Activated CD4-positive, alpha-beta T cell treated with anti-CD3 and anti-CD28 coated beads, Interleukin-2, amount 50 U/mL, for 48 hours (primary cell): ENCODE results near the gene ELOVL1.
"Not testable (repeated sequence)": the region's sequence is repeated elsewhere in the genome, so short reads cannot be mapped to it uniquely, and the experiment has no call there.

Experiments used
- DNase-seq, 2 experiments: peaks; one replicate each; pipeline ENCODE4 v3.0.0-alpha.2; 2020

The ELOVL1 gene

DNA sequence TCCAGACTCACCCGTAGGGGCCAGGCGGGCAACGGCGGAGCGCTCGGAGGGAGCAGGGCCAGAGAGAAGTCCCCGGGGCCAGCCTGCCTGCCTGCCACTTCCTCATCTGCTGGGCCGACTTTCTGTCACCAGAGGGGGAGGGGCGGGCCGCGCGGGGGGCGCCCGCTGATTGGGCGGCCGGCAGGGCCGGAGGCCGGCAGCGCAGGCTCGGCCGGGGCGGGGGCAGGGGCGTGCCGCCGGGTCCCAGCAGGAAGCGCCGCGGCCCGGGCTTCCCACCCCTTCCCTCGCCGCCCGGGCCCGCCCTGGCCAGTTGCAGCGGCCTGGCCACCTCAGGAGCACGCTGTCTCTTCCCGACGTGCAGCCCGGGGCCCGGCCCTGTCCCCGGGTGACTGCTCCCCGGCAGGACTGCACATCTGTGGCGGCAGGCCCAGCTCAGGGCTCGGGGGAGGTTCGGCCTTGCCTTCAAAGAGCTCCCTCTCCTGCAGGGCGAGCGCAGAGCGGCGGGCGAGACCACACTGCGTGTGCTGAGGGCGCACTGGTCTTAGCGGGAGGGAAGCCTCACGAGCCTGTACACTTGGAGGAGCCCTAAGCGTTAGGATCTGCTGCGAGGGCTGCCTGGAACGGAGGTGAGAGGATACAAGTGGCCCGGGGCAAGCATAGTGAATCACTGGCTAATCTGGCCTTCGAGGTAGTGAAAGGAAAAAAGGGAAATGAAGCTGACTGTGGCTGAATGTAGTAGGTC lies at the start of gene ELOVL1:
TSS of gene ELOVL1 (minus strand) at position 108 of the 742 bp plus-strand sequence. CDS start 2,402 bp downstream, outside the sequence.
- peak; percentile 91 to 92 for DNase-seq

DNA sequence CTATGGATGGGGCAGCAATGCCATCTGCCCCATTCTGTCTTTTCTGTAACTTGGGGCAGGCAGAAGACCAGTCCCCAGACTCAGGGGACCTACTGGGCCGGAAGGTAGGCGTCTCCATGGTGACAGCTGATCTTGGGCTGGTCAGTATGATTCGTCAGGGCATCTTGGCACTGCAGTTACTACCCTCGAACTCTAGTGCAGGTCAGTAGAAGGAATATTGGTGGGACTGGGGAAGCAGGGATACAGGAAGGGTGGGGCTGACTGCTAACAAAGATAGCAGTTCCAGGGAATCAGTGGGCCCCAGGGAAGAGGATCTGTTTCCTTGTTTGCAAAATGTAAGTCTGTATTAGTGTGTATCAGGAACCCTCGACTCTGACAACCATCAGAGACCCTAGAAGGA lies 48.1 kb upstream of the ELOVL1 start:
- no peak for DNase-seq

DNA sequence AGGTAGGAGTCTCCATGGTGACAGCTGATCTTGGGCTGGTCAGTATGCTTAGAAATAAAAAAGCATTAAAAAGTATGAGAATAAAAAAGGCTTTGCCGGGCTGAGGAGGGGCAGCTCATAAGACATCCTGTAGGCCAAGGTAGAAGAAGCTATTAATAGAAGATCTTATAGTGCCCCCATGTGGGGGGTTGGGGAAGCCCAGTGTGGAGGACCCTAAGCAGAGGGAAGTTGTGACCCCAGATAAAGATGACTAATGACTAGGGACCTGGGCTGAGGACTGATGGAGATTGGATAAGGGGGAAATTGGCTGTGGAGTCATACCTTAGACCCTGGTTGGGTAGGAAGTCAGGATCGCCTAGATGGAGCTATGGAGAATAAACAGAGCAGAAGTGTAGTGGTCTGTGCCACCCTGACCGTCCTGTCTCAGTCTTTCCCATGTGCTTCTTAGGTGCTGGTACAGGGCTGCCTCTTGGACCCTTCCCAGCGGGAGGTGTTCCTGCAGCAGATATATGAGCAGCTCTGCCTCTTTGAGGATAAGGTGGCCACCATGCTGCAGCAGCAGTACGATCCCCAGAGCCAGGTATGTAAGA lies 46.9 kb upstream of the ELOVL1 start:
- DNase-seq = peak; percentile 53 to 67

DNA sequence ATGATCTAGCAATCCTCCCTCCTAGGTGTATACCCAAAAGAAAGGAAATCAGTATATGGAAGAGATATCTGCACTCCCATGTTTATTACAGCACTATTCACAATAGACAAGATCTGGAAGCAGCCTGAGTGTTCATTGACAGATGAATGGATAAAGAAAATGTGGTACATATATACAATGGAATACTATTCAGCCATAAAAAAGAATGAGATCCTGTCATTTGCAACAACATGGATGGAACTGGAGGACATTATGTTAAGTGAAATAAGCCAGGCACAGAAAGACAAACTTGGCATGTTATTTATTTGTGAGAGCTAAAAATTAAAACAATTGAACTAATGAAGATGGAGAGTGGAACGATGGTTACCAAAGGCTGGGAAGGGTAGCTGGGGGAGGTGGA lies 45.6 kb upstream of the ELOVL1 start:
- DNase-seq = not testable (repeated sequence)

DNA sequence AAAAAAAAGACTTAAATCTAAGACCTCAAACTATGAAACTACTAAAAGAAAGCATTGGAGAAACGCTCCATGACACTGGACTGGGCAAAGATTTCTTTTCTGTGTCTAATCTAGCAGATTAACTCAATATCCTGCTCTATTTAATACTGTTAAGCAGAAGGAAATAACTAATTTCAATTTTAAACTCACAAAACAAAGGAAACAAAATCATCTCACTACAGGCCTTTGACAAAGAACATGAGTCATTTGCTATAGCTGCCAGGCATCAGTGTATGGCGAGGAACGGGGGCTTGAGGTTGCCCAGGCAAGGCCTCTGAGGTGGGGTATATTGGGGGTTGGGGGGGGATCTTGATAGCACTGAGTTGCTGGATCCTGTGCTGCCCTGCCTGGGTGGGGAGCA lies 42.8 kb upstream of the ELOVL1 start:
- DNase-seq = no peak

DNA sequence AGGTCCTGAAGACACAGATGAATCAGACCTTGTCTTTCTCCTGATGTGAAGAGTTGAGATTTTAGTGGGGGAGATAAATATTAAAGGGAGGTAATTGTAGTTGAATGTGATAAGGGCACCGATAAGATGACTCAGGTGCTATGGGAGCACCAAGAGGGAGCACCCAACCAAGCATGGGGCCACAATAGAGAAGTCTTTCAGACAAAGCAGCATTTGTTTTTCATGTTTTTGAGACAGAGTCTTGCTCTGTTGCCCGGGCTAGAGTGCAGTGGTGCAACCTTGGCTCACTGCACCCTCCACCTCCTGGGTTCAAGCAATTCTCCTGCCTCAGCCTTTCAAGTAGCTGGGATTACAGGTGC lies 38.0 kb upstream of the ELOVL1 start:
- DNase-seq = no peak

DNA sequence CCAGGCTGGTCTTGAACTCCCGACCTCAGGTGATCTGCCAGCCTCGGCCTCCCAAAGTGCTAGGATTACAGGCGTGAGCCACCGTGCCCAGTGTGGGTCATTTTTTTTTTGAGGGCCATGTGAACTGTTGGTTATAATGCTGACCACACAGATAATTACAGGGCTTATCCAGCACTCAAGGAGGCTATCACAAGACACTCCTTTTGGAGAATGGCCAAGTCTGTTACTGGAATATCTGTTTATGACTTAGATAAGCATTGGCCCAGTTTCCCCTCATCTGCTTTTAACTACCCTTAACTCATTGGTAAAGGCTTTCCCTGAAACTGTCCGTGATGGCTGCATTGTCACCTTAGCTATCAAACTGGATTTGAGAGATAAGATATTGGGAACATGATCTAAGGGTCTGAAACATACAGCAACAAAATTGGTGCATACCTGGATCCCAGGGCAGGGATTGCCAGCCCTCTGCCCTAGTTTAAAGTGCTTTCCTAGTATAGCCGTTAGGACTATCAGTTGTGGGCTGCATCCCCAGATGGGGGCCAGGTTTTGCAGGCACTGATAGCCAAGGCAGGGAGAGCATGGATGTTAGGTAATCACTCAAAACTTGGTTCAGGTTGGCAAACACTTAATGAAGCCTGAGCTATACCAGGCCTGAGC lies 37.5 kb upstream of the ELOVL1 start:
- DNase-seq = no peak

DNA sequence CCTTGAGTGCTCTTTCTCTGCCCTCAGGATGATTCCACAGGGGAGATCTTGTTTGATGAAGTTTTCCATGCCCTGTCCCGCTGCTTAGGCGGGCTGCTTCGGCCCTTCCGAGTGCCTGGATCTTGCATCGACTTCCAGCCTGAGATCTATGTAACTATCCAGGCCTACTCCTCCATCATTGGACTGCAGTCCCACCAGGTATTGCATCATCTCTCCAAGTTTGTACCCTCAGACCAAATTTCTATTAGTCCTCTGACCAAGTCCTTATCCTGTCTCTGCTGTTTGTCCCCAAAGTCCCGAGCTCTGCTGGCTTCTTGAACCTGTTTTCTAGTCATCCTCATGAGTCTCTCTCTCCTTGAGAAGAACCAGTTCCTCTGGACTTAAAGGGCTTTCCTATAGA lies 36.5 kb upstream of the ELOVL1 start:
- DNase-seq = no peak

DNA sequence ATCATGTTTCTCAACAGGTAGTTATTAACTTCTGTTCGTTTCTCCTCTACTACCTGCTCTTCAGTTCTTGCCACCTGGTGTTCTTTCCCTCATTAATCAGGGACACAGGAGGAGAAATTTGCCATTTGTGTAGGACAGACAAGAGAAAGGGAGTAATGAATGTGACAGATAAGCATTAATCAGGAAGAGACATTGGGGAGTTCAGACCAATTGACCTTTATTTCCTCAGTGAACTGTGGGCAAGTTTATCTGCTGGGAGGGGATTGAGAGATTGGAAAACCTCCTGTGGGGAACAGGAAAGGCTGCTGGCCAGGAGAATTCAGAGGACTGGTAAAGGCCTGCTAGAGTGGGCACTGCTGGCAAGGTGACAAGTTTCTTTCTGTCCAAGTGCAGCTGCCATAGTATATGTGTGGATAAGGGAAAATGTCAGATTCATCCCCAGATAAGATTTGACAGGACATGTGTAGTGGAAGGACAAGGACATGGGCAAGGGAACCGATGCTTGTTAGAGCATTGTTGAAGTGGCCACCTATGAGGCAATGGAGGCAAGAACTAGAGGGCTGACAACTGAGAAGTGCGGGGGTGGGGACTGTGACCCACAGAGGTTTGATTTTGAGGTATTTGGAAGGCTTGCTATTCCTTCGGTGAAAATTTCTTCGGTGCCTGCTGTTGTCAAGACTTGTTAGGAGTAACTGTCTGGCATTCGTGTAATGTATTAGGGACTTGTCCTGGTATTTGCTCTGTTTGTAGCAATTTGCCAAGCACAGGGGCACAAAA lies 34.5 kb upstream of the ELOVL1 start:
- no peak for DNase-seq

DNA sequence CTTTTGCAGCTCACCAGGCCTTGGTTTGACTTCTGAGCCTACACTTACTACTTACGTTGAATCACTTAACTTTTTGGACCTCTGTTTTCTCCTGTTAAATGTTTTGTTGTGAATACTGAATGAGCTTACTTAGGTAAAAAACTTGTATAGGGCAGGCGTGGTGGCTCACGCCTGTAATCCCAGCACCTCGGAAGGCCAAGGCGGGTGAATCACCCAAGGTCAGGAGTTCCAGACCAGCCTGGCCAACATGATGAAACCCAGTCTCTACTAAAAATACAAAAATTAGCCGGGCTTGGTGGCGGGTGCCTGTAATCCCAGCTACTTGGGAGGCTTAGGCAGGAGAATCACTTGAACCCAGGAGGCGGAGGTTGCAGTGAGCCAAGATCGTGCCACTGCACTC lies 32.6 kb upstream of the ELOVL1 start:
- not testable (repeated sequence) for DNase-seq

DNA sequence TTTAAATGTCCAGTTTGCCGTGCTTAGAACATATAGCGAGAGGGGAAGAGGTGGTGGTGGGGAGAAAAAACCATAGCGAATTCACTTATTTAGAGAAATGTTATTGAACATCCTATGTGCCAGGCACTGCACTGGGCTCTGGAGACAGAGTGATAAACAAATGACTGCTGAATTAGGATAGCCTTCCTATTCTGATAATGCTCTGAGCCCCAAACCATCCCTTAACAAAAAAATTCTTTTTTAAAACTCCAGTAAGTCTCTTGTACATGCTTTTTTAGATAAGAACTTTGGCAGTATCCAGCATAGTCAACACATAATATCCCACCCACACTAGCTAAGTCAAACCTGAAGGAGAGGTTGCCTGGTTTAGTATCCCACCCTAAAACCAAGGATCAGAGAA lies 30.4 kb upstream of the ELOVL1 start:
- DNase-seq = no peak

DNA sequence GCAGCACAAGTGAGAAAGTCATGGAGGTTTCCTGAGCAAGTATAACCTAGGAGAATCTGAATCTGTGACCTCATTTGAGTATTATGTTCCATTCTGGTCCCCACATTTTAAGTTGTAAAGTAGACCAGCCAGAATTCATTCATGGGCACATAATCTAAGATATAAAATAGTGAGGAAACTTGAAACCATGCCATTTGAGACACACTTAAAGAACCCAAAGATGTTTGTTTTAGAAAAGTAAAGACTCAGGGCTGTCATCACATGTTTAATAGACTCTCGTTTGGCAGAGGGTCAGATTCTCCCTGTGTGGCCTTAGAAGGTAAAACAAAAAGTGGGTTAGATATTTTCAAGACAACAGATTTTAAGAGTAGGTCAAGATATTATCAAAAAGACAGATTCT lies 28.2 kb upstream of the ELOVL1 start:
- DNase-seq = no peak

DNA sequence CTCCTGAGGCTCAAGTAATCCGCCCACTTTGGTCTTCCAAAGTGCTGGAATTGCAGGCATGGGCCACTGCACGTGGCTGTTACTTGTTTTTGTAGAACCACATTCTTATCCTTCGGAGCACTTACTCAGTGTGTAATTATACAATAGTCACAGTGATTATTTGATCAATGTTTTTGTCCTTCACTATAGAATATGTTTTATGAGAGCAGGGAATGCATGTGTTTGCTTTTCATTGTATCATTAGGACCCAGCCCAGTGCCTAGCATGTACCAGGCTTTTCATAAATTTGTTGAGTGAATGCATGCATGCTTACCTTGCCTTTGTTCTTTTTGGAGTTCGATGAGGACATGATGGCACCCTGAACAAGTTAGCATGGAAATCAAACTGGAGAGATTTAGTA lies 27.7 kb upstream of the ELOVL1 start:
- no peak for DNase-seq

DNA sequence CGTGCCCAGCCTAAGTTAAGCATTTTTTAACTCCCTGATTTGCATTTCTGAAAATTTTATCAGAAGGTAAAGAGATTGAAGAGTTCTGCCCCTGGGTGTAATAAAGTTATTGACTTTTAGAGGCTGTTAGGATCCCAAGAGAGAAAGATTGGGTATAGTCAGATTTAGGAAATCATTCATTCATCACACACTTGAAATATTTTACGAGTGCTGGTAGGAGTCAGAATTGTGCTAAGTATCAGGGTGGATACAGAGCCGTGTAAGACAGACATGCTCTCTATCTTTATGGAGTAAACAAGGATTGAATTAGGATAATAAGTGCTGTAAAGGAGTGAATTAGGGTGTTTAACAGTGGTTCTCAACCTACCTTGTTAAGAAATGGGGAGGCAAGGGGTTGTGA lies 24.9 kb upstream of the ELOVL1 start:
- no peak for DNase-seq

DNA sequence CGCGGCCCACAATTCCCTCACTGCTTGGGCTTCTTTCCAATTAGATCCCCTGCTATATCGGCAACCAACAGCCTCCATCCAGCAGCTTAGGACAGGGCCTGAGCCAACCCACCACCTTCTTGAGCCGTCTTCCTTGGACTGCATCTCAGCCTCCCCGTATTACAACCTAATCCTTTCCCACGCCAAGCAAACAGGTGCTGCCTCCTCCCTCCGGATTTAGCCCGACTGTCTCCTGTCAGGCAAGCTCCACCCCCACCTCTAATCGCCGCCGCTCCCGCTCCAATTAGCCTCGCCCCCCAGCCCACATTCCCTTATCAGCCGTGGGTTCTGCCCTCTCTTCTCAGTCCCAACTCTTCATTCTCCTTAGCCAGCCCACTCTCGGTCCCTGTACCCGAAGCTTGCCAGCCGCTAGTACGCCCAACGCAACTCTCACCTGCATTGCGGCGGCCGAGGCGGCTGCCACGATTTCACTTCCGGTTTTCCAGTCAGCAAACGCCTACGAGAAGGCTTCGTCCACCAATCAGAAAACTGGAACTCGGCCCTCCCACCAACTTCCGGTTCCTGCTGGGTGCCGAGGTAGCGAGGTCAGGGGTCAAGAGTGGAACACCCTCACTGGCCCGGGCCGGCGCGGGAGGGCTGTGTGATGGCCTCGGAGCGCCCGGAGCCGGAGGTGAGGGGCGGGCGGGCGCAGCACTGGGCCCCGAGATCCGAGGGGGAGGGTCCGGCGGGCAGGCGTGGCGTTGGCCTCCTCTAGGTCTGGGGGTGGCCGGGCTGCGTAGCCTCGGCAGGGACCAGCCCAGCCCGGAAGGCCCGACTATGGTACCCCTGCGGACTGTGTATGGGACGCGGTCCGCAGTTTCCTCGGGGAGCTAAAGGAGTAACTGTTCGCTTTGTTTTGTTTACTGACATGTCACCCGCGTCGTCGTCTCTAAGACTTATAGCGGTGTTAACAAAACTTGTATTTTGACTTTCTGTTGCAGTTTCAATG lies 21.8 kb upstream of the ELOVL1 start, which contains the start of the genes MED8 and SZT2:
TSS of gene MED8 (minus strand) at position 475 of the 988 bp plus-strand sequence. CDS start at position 439, 36 bp downstream.
TSS of gene SZT2 (plus strand) at position 574 of the 988 bp plus-strand sequence. CDS start at position 644, 70 bp downstream.
- peak; percentile 94 to 97 for DNase-seq

DNA sequence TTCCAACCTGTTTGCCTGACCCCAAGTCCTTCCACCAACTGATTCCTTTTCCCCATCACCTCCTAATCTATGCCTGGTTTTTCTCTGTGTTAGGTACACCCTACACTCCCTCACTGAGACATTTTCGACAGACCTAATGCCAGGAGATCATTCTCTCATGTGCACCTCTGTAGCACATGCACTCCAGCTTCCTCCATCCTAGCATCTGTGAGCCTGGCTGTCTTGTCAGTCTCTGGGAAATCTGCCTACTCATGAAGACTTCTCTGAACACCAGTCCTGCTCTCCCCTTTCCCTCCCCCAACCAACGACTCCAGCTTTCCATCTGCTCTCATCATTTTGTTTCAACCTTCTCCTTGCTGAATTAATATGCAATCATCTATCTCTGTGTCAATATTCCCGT lies 20.8 kb upstream of the ELOVL1 start:
- no peak for DNase-seq

DNA sequence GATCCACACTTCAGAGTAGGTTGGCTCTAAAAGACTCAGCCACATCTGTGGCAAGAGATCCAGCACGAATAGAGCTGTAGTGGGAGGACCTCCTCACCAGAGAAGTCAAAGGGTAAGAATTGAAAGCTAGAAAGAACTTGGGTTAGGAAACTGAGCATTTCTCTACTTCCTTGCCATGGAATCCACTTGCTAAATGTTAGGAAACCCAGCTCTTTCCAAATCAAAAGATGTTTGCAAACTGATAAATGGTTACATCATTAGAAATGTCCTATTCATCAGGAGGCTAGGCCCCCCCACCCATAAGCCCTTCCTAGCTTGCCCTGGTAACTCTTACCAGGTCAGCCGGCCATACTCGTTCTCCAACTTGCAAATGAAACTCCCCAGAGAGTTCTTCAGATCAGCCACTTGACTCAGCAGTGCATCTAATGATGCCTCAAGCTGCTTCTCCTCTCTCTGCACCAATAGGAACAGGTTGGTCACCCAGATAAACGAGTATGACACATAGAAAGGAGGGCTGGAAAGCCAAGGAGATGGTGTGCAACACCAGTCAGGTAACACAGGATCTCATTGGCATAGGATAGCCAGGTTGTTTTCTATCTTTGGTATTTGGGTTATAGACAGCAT lies 20.3 kb upstream of the ELOVL1 start:
- DNase-seq = no peak

DNA sequence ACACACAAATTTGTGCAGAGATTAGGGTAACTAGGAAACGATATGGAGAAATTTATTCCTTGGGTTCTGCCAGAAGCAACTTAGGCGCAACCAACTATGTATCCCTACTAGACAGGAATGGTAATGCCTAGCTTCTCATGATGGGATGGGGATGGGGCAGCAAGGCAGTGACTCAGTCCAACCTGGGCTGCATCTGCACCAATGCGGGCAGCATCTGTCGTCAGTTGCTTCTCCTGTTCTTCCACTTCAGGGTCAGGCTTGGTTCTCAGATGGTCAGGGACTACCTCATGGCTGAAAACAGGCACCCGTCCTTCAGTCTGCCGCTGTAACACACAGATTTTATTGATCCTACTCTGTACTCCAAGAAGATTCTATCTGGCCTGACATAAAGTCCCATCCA lies 18.9 kb upstream of the ELOVL1 start:
- no peak for DNase-seq

DNA sequence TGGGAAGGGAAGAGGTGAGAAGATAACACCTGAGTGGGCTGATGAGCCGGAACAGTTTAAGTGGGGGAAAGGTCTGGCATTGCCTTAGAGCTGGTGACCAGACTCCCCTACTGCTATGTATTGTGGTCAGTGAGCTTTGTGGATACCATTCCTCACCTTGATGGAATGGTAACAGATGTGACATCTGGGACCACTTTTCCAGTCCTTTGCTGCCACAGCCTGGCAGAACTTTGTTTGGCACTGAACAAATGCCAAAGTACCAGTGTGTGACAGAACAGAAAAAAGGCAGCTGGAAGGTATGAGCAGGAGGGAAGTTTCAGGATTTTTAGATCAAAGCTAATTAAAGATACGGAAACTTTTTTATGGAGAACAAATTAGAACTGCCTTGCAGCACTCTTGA lies 15.6 kb upstream of the ELOVL1 start:
- no peak for DNase-seq

DNA sequence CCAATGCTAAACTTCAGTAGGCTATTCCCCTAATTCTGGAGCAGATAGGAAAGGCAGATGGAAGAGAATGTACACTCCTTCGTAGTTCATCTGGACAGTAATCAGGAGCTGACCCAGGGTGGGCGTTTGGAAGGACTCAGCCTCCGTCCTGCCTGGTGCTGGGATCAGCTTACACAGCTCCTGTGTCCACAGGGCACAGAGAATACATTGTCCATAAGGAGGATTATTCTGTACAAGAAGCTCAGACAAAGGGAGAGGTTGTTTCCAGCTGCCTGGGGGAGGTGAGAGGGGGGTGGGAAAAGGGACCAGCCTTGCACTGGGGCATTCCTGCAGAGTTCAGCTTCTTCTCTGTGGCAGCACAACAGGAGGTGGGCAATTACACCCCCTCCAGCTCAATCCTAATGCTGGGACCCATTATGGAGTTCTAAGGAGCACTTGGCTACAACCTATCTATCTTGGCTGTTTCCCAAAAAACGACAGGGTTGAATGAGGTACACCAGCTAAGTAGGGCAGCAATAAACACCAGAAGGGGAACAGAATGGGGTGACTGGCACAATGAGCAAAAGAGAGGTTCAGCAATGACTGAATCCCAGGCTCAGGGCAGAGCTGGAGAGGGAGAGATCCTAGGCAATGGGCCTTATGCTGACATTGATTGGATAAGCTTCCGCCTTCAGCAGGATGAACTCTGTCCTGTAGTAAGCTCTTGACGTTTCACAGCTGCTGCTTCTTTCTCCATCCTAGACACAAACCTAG lies 14.4 kb upstream of the ELOVL1 start:
- no peak for DNase-seq

DNA sequence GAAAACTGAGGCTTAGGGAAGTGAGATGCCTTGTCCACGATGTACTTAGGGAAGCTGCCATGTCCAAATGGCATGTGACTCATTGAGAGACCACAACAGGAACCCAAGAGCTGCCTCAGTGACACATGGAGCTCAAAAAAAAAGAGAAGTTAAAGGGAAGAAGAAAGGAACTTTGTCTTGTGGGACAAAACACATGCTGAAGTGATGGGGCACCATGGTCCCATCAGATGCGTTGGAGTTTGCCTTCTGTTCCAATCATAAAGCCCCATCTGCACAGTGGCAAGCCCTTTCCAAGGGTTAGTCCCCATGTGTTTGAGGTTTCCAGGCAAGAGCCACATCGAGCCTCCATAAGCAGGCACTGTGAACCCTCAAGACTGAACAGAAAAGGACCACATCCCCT lies 13.8 kb upstream of the ELOVL1 start:
- DNase-seq = no peak
